Neuronal stem cell (in vitro differentiated cells): ENCODE results near the gene MCOLN1.

Experiments
- DNase-seq: peaks from one replicate; pipeline ENCODE4 v3.0.0-alpha.2; 2013; ENCODE audit warnings: low spot score
- H2AFZ ChIP-seq: one replicate; pipeline ENCODE4 v1.6.1; 2013; ENCODE audit warnings: mild to moderate bottlenecking, low read length, inconsistent platforms
- H2AK5ac ChIP-seq: 2 replicates; pipeline ENCODE4 v1.6.1; 2013; ENCODE audit warnings: low read depth, mild to moderate bottlenecking, inconsistent platforms, low read length, moderate library complexity, mixed read lengths
- H2BK120ac ChIP-seq: 2 replicates; pipeline ENCODE4 v1.6.1; 2013; ENCODE audit warnings: low read depth, mild to moderate bottlenecking, inconsistent platforms, low read length, moderate library complexity, mixed read lengths
- H2BK12ac ChIP-seq: one replicate; pipeline ENCODE4 v1.6.1; 2013; ENCODE audit warnings: low read length, inconsistent platforms
- H2BK15ac ChIP-seq: 2 replicates; pipeline ENCODE4 v1.6.1; 2013; ENCODE audit warnings: mild to moderate bottlenecking, low read length, inconsistent platforms, mixed read lengths
- H2BK5ac ChIP-seq: one replicate; pipeline ENCODE4 v1.6.1; 2013; ENCODE audit warnings: inconsistent platforms, mild to moderate bottlenecking, low read length, moderate library complexity
- H3K14ac ChIP-seq: one replicate; pipeline ENCODE4 v1.6.1; 2013; ENCODE audit warnings: low read length, inconsistent platforms
- H3K18ac ChIP-seq: 2 replicates; pipeline ENCODE4 v1.6.1; 2013; ENCODE audit warnings: low read length, inconsistent platforms
- H3K23ac ChIP-seq: 2 replicates; pipeline ENCODE4 v1.6.1; 2013; ENCODE audit warnings: low read depth, mild to moderate bottlenecking, mixed read lengths, low read length, inconsistent platforms; ENCODE audit not compliant: poor library complexity
- H3K27ac ChIP-seq: replicated peaks from 3 replicates; pipeline ENCODE4 v1.5.1; 2013; ENCODE audit warnings: low read length, inconsistent platforms
- H3K27me3 ChIP-seq, 3 experiments: 2 replicates each; pipeline ENCODE4 v1.6.1; 2013; ENCODE audit warnings: low read length in 3 of 3, mild to moderate bottlenecking in 2 of 3, inconsistent platforms in 1 of 3, low read depth in 1 of 3, mixed read lengths in 1 of 3, moderate library complexity in 1 of 3; ENCODE audit not compliant: control insufficient read depth in 3 of 3, insufficient read depth in 3 of 3
- H3K36me3 ChIP-seq, 2 donors: replicated peaks in 1 of 2; 2 replicates each; pipeline ENCODE4 v1.6.1; 2013; ENCODE audit warnings: low read length in 2 of 2; ENCODE audit not compliant: control insufficient read depth in 2 of 2, insufficient read depth in 2 of 2
- H3K4ac ChIP-seq: 2 replicates; pipeline ENCODE4 v1.6.1; 2013; ENCODE audit warnings: inconsistent platforms, mild to moderate bottlenecking, low read length, moderate library complexity
- H3K4me1 ChIP-seq, 2 donors: 1 replicate in 1 of 2; 2 replicates in 1 of 2; pipeline ENCODE4 v1.6.1; 2013; ENCODE audit warnings: low read length in 2 of 2, low read depth in 1 of 2; ENCODE audit not compliant: control insufficient read depth in 2 of 2, insufficient read depth in 1 of 2
- H3K4me2 ChIP-seq: one replicate; pipeline ENCODE4 v1.6.1; 2013; ENCODE audit warnings: mild to moderate bottlenecking, low read length, inconsistent platforms; ENCODE audit not compliant: insufficient read depth, poor library complexity, severe bottlenecking
- H3K4me3 ChIP-seq, 2 donors: 2 replicates each; pipeline ENCODE4 v1.5.1; 2013; ENCODE audit warnings: low read length in 2 of 2, mild to moderate bottlenecking in 2 of 2, inconsistent platforms in 1 of 2, moderate library complexity in 1 of 2
- H3K79me1 ChIP-seq: one replicate; pipeline ENCODE4 v1.6.1; 2013; ENCODE audit warnings: low read depth, mild to moderate bottlenecking, inconsistent platforms, low read length, moderate library complexity
- H3K9ac ChIP-seq: one replicate; pipeline ENCODE4 v1.6.1; 2013; ENCODE audit warnings: mild to moderate bottlenecking, low read depth, low read length, inconsistent platforms; ENCODE audit not compliant: poor library complexity
- H3K9me3 ChIP-seq, 2 donors: replicated peaks in 1 of 2; 2 replicates each; pipeline versions ENCODE3 to v1.6.1; 2013; ENCODE audit warnings: low read length in 2 of 2, mild to moderate bottlenecking in 2 of 2, inconsistent platforms in 1 of 2, low read depth in 1 of 2, mixed read lengths in 1 of 2, moderate library complexity in 1 of 2; ENCODE audit not compliant: control insufficient read depth in 2 of 2, insufficient read depth in 1 of 2
- H4K8ac ChIP-seq: one replicate; pipeline ENCODE4 v1.6.1; 2013; ENCODE audit warnings: low read depth, mild to moderate bottlenecking, inconsistent platforms, low read length, moderate library complexity
- H4K91ac ChIP-seq: one replicate; pipeline ENCODE4 v1.6.1; 2013; ENCODE audit warnings: low read length, low read depth, mild to moderate bottlenecking, inconsistent platforms; ENCODE audit not compliant: poor library complexity
- WGBS, 2 donors: extraction: QIAGEN DNeasy Blood & Tissue Kit; methylation state at CpG; one replicate each; pipeline ENCODE4 v1.1.7; 2013; ENCODE audit warnings: missing lambda C conversion rate in 2 of 2, mixed read lengths in 1 of 2; ENCODE audit not compliant: insufficient read length in 2 of 2, insufficient replicate concordance in 1 of 2; ENCODE audit errors: extremely low coverage in 2 of 2; 5-methylcytosine and 5-hydroxymethylcytosine counted together

Gene MCOLN1

GRCh38 chr19:7504684-7505083, 17.7 kb upstream of the MCOLN1 start:
- Histone ChIP-seq H2AFZ (no peak overlapping the region), H3K18ac (no peak overlapping the region), H4K8ac (no peak overlapping the region), H3K36me3 (no peaks in the 10 kb centered on the region), H3K4ac (no peak overlapping the region), H2BK15ac (no peak overlapping the region), H2BK120ac (no peak overlapping the region), H3K9ac (no peak overlapping the region), H3K9me3 (peaks cover 0 to 3% of the 10 kb centered on the region in 2 donors), H3K79me1 (no peaks in the 10 kb centered on the region), H2AK5ac (no peak overlapping the region), H3K4me3 (no peak overlapping the region), H2BK5ac (no peak overlapping the region), H4K91ac (no peak overlapping the region), H3K23ac (no peak overlapping the region), H3K4me1 (peaks cover 0 to 5% of the 10 kb centered on the region in 2 donors), H3K4me2 (no peak overlapping the region), H2BK12ac (no peak overlapping the region), H3K27ac (no peak overlapping the region), H3K27me3 (peaks cover 0 to 19% (median 13%) of the 10 kb centered on the region in 3 experiments), H3K14ac (no peak overlapping the region)
- WGBS, 2 donors: no CpG with 5 or more reads among the region's 6 CpGs
- no peak for DNase-seq

GRCh38 chr19:7505288-7505681, 17.1 kb upstream of the MCOLN1 start:
- Histone ChIP-seq H3K4me1 (peaks cover 0 to 5% of the 10 kb centered on the region in 2 donors), H3K36me3 (no peaks in the 10 kb centered on the region), H3K18ac (no peak overlapping the region), H3K27me3 (peaks cover 0 to 17% (median 10%) of the 10 kb centered on the region in 3 experiments), H3K4me2 (no peak overlapping the region), H2BK5ac (no peak overlapping the region), H3K27ac (no peak overlapping the region), H2BK15ac (no peak overlapping the region), H3K23ac (no peak overlapping the region), H4K8ac (no peak overlapping the region), H2BK120ac (no peak overlapping the region), H2AFZ (peak overlapping the region; percentile 84), H3K79me1 (no peaks in the 10 kb centered on the region), H2BK12ac (no peak overlapping the region), H4K91ac (no peak overlapping the region), H3K4ac (no peak overlapping the region), H3K9ac (no peak overlapping the region), H3K9me3 (peaks cover 0 to 3% of the 10 kb centered on the region in 2 donors), H3K14ac (peak overlapping the region; percentile 21), H3K4me3 (no peak overlapping the region), H2AK5ac (peak overlapping the region; percentile 75)
- no CpG with 5 or more reads among the region's 19 CpGs for WGBS, 2 donors
- no peak for DNase-seq

GRCh38 chr19:7505682-7506384, 16.6 kb upstream of the MCOLN1 start:
- peaks cover 0 to 12% (median 6%) of the 10 kb centered on the region in 3 experiments for H3K27me3 ChIP-seq
- H2BK15ac ChIP-seq: no peak overlapping the region
- no peak overlapping the region for H3K18ac ChIP-seq
- DNase-seq: no peak
- peaks cover 0 to 2% of the 10 kb centered on the region in 2 donors for H3K4me1 ChIP-seq
- H3K23ac ChIP-seq: no peak overlapping the region
- H2BK5ac ChIP-seq: no peak overlapping the region
- H3K36me3 ChIP-seq: no peaks in the 10 kb centered on the region
- no peaks in the 10 kb centered on the region for H3K9me3 ChIP-seq
- no peak overlapping the region for H2BK12ac ChIP-seq
- H3K9ac ChIP-seq: no peak overlapping the region
- no peak overlapping the region for H2BK120ac ChIP-seq
- H3K27ac ChIP-seq: no peak overlapping the region
- H3K4ac ChIP-seq: no peak overlapping the region
- no peak overlapping the region for H2AK5ac ChIP-seq
- H4K91ac ChIP-seq: no peak overlapping the region
- H2AFZ ChIP-seq: peak overlapping the region; percentile 84
- no peak overlapping the region for H3K14ac ChIP-seq
- no peaks in the 10 kb centered on the region for H3K79me1 ChIP-seq
- H4K8ac ChIP-seq: no peak overlapping the region
- no CpG with 5 or more reads among the region's 33 CpGs for WGBS, 2 donors
- H3K4me3 ChIP-seq: no peak overlapping the region
- H3K4me2 ChIP-seq: peak overlapping the region; percentile 25

DNA sequence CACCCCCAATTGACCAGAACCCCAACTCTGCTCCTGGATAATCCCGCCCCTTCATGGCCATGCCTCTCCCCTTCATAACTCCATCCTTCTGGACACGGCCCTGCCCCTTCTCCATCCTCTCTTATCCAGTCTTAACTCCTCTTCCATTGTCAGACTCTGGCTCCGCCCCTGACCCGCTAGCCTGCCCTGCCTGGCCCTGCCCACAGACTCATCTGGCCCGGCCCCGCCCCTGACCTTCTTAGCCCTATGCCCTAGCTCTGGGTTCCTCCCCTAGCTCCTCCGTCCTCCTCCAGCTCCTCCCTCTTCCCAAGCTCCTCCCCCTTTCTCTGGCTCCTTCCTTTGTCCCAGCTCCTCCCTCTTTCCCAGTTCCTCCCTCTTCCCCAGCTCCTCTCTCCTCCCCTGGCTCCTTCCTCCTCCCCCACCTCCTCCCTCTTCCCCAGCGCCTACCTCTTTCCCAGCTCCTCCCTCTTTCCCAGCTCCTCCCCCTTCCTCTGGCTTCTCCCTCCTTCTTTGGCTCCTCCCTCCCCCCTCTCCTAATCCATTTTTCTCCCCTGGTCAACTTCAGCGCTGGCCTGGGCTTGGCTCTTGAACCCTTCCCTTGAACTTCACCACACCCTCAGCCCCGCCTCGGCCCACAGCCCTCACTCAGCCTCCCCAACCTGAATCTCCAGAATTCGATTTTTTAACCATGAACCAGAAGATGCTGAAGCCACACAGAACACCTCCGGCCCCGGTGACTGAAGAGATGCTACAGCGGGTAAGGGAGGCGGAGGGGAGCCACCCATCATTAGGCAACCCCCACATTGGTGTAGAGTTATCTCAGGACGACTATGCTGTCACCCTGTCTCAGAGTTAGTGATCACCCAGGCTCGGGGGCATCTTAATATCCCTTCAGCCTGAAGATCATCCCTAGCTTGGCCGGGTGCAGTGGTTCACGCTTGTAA, 15.8 kb upstream of the MCOLN1 start:
- Histone ChIP-seq H2BK5ac (no peak overlapping the region), H2BK12ac (no peak overlapping the region)
- WGBS, 2 donors: no CpG with 5 or more reads among the region's 20 CpGs

More for the DNA sequence above, 15.8 kb upstream of the MCOLN1 start:
- Histone ChIP-seq H3K18ac (peak overlapping the region; percentile 17), H3K27ac (no peak overlapping the region), H3K36me3 (no peaks in the 10 kb centered on the region), H3K79me1 (no peaks in the 10 kb centered on the region), H3K4me3 (no peak overlapping the region), H3K4me2 (peak overlapping the region; percentile 25), H4K8ac (no peak overlapping the region), H2BK120ac (no peak overlapping the region), H3K4me1 (peaks cover 0 to 2% of the 10 kb centered on the region in 2 donors), H3K9ac (no peak overlapping the region), H3K14ac (no peak overlapping the region), H4K91ac (no peak overlapping the region), H3K9me3 (no peaks in the 10 kb centered on the region), H3K27me3 (peaks cover 0 to 7% (median 6%) of the 10 kb centered on the region in 3 experiments), H2AFZ (peak overlapping the region; percentile 84), H2AK5ac (no peak overlapping the region), H2BK15ac (no peak overlapping the region), H3K23ac (peak overlapping the region; percentile 73), H3K4ac (no peak overlapping the region)
- peak; percentile 77 for DNase-seq
